ENCODE data around the gene ZNF780B. TPM values are rescaled to one million over a fixed set of nuclear protein-coding genes. Genes with fewer than 3 reads are reported as not detected.

The ZNF780B gene
- 10 to 100 TPM in 2 of 6 donors, 1 to 10 TPM in 4; 6.2 to 14.9 (median 8.6) TPM for total RNA-seq
- 1 to 10 TPM; 4.4 to 8.3 TPM for polyA plus RNA-seq

GRCh38 chr19:40055832-40056504, at the start of gene ZNF780B:
ZNF780B (minus strand) TSS chr19:40056231; CDS start chr19:40050332, 5,899 bp downstream.
- peak within 1 kb of the TSS; percentile 69 to 84 (median 76) for H3K4me3 ChIP-seq
- H3K27me3 ChIP-seq = no peaks in the 10 kb centered on the region
- peak; percentile 93 to 99 (median 98) for ATAC-seq
- H3K36me3 ChIP-seq = no peaks in the 10 kb centered on the region
- H3K9me3 ChIP-seq = no peaks in the 10 kb centered on the region
- 0% methylated on average over 41 of the region's 41 CpGs for WGBS, 2 donors
- peaks cover 0 to 13% (median 3%) of the 10 kb centered on the region in 3 donors for H3K4me1 ChIP-seq
- peak; percentile 30 to 78 (median 60) for DNase-seq
- TF ChIP-seq CTCF (IDR thresholded peaks at IDR 0.05) = no peak
- intact Hi-C loops (cut with DNase I) = no loop called here
- no peak for FAIRE-seq
- H3K27ac ChIP-seq = peak within 1 kb of the TSS in 2 of 4 donors; percentile 39 to 47

GRCh38 chr19:40104754-40105153, 48.7 kb upstream of the ZNF780B start:
- Histone ChIP-seq H3K27me3 (no peaks in the 10 kb centered on the region), H3K4me1 (no peaks in the 10 kb centered on the region), H3K27ac (no peak overlapping the region), H3K36me3 (no peaks in the 10 kb centered on the region), H3K9me3 (no peaks in the 10 kb centered on the region), H3K4me3 (no peak overlapping the region)
- no peak for TF ChIP-seq CTCF (IDR thresholded peaks at IDR 0.05)
- WGBS, 2 donors = 44 to 73% methylated on average over 1 of the region's 1 CpG
- DNase-seq = no peak
- FAIRE-seq = no peak
- no peak for ATAC-seq
- intact Hi-C loops (cut with DNase I) = no loop called here

- Histone ChIP-seq H3K4me3 (no peak overlapping the region), H3K27ac (no peak overlapping the region), H3K27me3 (no peaks in the 10 kb centered on the region), H3K9me3 (no peaks in the 10 kb centered on the region), H3K4me1 (no peaks in the 10 kb centered on the region), H3K36me3 (no peaks in the 10 kb centered on the region)
- intact Hi-C loops (cut with DNase I) = no loop called here
- no peak for TF ChIP-seq CTCF (IDR thresholded peaks at IDR 0.05)
- FAIRE-seq (no peak), DNase-seq (no peak), ATAC-seq (no peak)
- WGBS, 2 donors = 70 to 82% methylated on average over 4 of the region's 4 CpGs
Measured at GRCh38 chr19:40103600-40103999, 47.6 kb upstream of the ZNF780B start.

DNA sequence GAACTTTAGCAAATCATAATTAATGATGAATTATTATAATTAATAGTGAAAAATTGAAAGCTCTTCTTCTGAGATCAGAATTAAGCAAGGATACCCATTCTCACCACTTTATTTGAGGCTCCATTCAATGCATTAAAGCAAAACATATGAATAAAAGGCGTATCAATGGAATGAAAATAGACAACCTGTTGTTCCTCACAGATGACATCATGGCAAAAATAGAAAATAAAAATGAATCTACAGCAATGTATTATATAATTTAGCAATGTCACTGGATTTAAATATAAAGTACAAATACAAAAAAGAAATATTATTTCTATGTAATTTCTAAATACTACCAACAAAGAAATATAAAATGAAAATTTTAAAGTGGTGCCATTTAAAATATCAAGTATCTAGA, 45.8 kb upstream of the ZNF780B start:
- FAIRE-seq (no peak), ATAC-seq (no peak), DNase-seq (no peak)
- Histone ChIP-seq H3K36me3 (no peaks in the 10 kb centered on the region), H3K27ac (no peak overlapping the region), H3K4me3 (no peak overlapping the region), H3K4me1 (no peaks in the 10 kb centered on the region), H3K9me3 (no peaks in the 10 kb centered on the region), H3K27me3 (peaks cover 0 to 6% (median 0%) of the 10 kb centered on the region in 4 donors)
- WGBS, 2 donors = 62 to 71% methylated on average over 1 of the region's 1 CpG
- no peak for TF ChIP-seq CTCF (IDR thresholded peaks at IDR 0.05)
- intact Hi-C loops (cut with DNase I) = no loop called here

GRCh38 chr19:40093416-40093815, 37.4 kb upstream of the ZNF780B start:
- intact Hi-C loops (cut with DNase I) = no loop called here
- WGBS, 2 donors = 86 to 94% methylated on average over 1 of the region's 1 CpG
- no peak for TF ChIP-seq CTCF (IDR thresholded peaks at IDR 0.05)
- Histone ChIP-seq H3K27ac (no peak overlapping the region), H3K9me3 (no peaks in the 10 kb centered on the region), H3K27me3 (peaks cover 0 to 7% (median 2%) of the 10 kb centered on the region in 4 donors), H3K36me3 (no peaks in the 10 kb centered on the region), H3K4me3 (no peak overlapping the region), H3K4me1 (peaks cover 0 to 8% (median 0%) of the 10 kb centered on the region in 3 donors)
- ATAC-seq (no peak), DNase-seq (no peak), FAIRE-seq (no peak)

Data from pancreas (tissue), 10 donors.